COLO668 (cell line): ENCODE results near the gene STAG1.
"Not testable (repeated sequence)": the region's sequence is repeated elsewhere in the genome, so short reads cannot be mapped to it uniquely, and the experiment has no call there.

Experiments used
- DNase-seq: peaks from one replicate; lab custom pipeline; 2025; ENCODE audit not compliant: unreplicated experiment; lab: John Stamatoyannopoulos, UW

The STAG1 gene

GRCh38 chr3:136604961-136605360 lies 147.2 kb downstream of the STAG1 start:
- DNase-seq: no peak

- DNase-seq: no peak
These were observed 149.4 kb downstream of the STAG1 start for GRCh38 chr3:136602818-136603217.

- DNase-seq: no peak
These were observed 156.1 kb downstream of the STAG1 start for GRCh38 chr3:136595913-136596697.

GRCh38 chr3:136586580-136586979 lies 165.6 kb downstream of the STAG1 start:
- no peak for DNase-seq

- DNase-seq: no peak
These were observed 167.4 kb downstream of the STAG1 start for GRCh38 chr3:136584728-136585127.

GRCh38 chr3:136583823-136584222 lies 168.4 kb downstream of the STAG1 start:
- no peak for DNase-seq

- DNase-seq: no peak
These were observed 174.4 kb downstream of the STAG1 start for GRCh38 chr3:136577791-136578190.

- no peak for DNase-seq
These were observed 175.7 kb downstream of the STAG1 start for GRCh38 chr3:136576279-136577009.

GRCh38 chr3:136567599-136568188 lies 184.5 kb downstream of the STAG1 start:
- no peak for DNase-seq

GRCh38 chr3:136564962-136565361 lies 187.2 kb downstream of the STAG1 start:
- not testable (repeated sequence) for DNase-seq

GRCh38 chr3:136562026-136562425 lies 190.2 kb downstream of the STAG1 start:
- DNase-seq: no peak

GRCh38 chr3:136559896-136560295 lies 192.3 kb downstream of the STAG1 start:
- DNase-seq: no peak

GRCh38 chr3:136549461-136549860 lies 202.7 kb downstream of the STAG1 start:
- DNase-seq: not testable (repeated sequence)

GRCh38 chr3:136547293-136547692 lies 204.9 kb downstream of the STAG1 start:
- DNase-seq: no peak

GRCh38 chr3:136546720-136547119 lies 205.5 kb downstream of the STAG1 start:
- no peak for DNase-seq

GRCh38 chr3:136545664-136546268 lies 206.4 kb downstream of the STAG1 start:
- no peak for DNase-seq

- no peak for DNase-seq
These were observed 207.6 kb downstream of the STAG1 start for GRCh38 chr3:136544532-136544931.

GRCh38 chr3:136543385-136543784 lies 208.8 kb downstream of the STAG1 start:
- DNase-seq: no peak

GRCh38 chr3:136535906-136536305 lies 216.3 kb downstream of the STAG1 start:
- DNase-seq: no peak

GRCh38 chr3:136532766-136533165 lies 219.4 kb downstream of the STAG1 start:
- no peak for DNase-seq

GRCh38 chr3:136518102-136518501 lies 234.1 kb downstream of the STAG1 start:
- DNase-seq: no peak

- no peak for DNase-seq
These were observed 235.5 kb downstream of the STAG1 start for GRCh38 chr3:136516656-136517055.
